ENCODE measurements around the gene WFDC1.
A peak's percentile ranks its signal among the peaks of the same experiment; 100 is the strongest.

Gene WFDC1

GRCh38 chr16:84357191-84357651 lies 62.5 kb downstream of the WFDC1 start:
- peak; percentile 80 for DNase-seq

- no peak for DNase-seq
These were observed 64.1 kb downstream of the WFDC1 start for GRCh38 chr16:84358601-84359295.

- DNase-seq, result no peak
These were observed 64.6 kb downstream of the WFDC1 start for GRCh38 chr16:84359326-84359725.

GRCh38 chr16:84360170-84360569 lies 65.5 kb downstream of the WFDC1 start:
- DNase-seq, result no peak

- DNase-seq, result no peak
These were observed 66.1 kb downstream of the WFDC1 start for GRCh38 chr16:84360748-84361147.

- DNase-seq, result no peak
These were observed 66.9 kb downstream of the WFDC1 start for GRCh38 chr16:84361546-84361945.

GRCh38 chr16:84362471-84362941 lies 67.8 kb downstream of the WFDC1 start:
- DNase-seq, result no peak

- no peak for DNase-seq
These were observed 71.5 kb downstream of the WFDC1 start for GRCh38 chr16:84366208-84366607.

GRCh38 chr16:84367297-84367680 lies 72.6 kb downstream of the WFDC1 start:
- peak; percentile 18 for DNase-seq

- DNase-seq, result no peak
These were observed 73.2 kb downstream of the WFDC1 start for GRCh38 chr16:84367750-84368307.

- no peak for DNase-seq
These were observed 73.8 kb downstream of the WFDC1 start, which contains the start of gene ATP2C2 for GRCh38 chr16:84368308-84368996. Gene ATP2C2 (plus strand): TSS chr16:84368538. CDS start chr16:84368616, 78 bp downstream.

GRCh38 chr16:84369105-84369504 lies 74.4 kb downstream of the WFDC1 start:
- DNase-seq, result no peak

- DNase-seq, result no peak
These were observed 75.4 kb downstream of the WFDC1 start for GRCh38 chr16:84369938-84370627.

- no peak for DNase-seq
These were observed 76.3 kb downstream of the WFDC1 start for GRCh38 chr16:84370723-84371552.

- DNase-seq, result no peak
These were observed 76.8 kb downstream of the WFDC1 start for GRCh38 chr16:84371553-84371865.

GRCh38 chr16:84373907-84374489 lies 79.3 kb downstream of the WFDC1 start:
- no peak for DNase-seq

GRCh38 chr16:84378099-84378498 lies 83.4 kb downstream of the WFDC1 start:
- no peak for DNase-seq

GRCh38 chr16:84378567-84378966 lies 83.9 kb downstream of the WFDC1 start:
- no peak for DNase-seq

GRCh38 chr16:84379008-84379708 lies 84.5 kb downstream of the WFDC1 start:
- DNase-seq, result no peak

Measured in inflammatory macrophage treated with lipopolysaccharide for 4 hours (primary cell).